NB4 (cell line): Measurements from ENCODE around the gene KLF16.
A peak's percentile ranks its signal among the peaks of the same experiment; 100 is the strongest.
"Not testable (repeated sequence)": the region's sequence is repeated elsewhere in the genome, so short reads cannot be mapped to it uniquely, and the experiment has no call there.

ENCODE experiments used
- DNase-seq: peaks from one replicate; pipeline ENCODE4 v3.0.0; 2010; ENCODE audit warnings: low read depth
- H3K4me3 ChIP-seq: one replicate; pipeline ENCODE4 v1.5.1; 2011; ENCODE audit warnings: mild to moderate bottlenecking, low read depth, low read length, moderate library complexity
- CTCF ChIP-seq: IDR thresholded peaks from one replicate; pipeline ENCODE4 v1.5.1; 2012; ENCODE audit warnings: low read depth, low read length
- MAX ChIP-seq: IDR thresholded peaks from 2 replicates; pipeline ENCODE4 v1.6.1; 2011; ENCODE audit warnings: low read depth, low read length
- MYC ChIP-seq: IDR thresholded peaks from 2 replicates; pipeline ENCODE4 v1.6.1; 2011; ENCODE audit warnings: low read depth, low read length
- POLR2A ChIP-seq: IDR thresholded peaks from 2 replicates; pipeline ENCODE4 v1.6.1; 2011; ENCODE audit warnings: mild to moderate bottlenecking; ENCODE audit not compliant: insufficient read length; ENCODE audit errors: extremely low read depth

KLF16 gene

GRCh38 chr19:1875646-1876495 lies 12.5 kb upstream of the KLF16 start:
- DNase-seq: peak; percentile 90
- H3K4me3 ChIP-seq: peak overlapping the region; percentile 81
- peak; percentile 81 for TF ChIP-seq MYC
- peak; percentile 64 for TF ChIP-seq POLR2A
- TF ChIP-seq MAX: peak; percentile 93
- no peak for TF ChIP-seq CTCF

- not testable (repeated sequence) for DNase-seq
Measured at GRCh38 chr19:1875265-1875645, 11.9 kb upstream of the KLF16 start.

GRCh38 chr19:1874554-1875185 lies 11.3 kb upstream of the KLF16 start:
- H3K4me3 ChIP-seq: peak overlapping the region; percentile 81
- peak; percentile 44 for DNase-seq
- TF ChIP-seq MAX: no peak
- TF ChIP-seq MYC: no peak
- no peak for TF ChIP-seq CTCF
- TF ChIP-seq POLR2A: no peak

More at GRCh38 chr19:1875265-1875645, 11.9 kb upstream of the KLF16 start:
- peak overlapping the region; percentile 81 for H3K4me3 ChIP-seq

GRCh38 chr19:1873524-1874473 lies 10.4 kb upstream of the KLF16 start:
- no peak for TF ChIP-seq POLR2A
- TF ChIP-seq MAX: no peak
- no peak for TF ChIP-seq MYC
- no peak for TF ChIP-seq CTCF
- DNase-seq: no peak
- peak overlapping the region; percentile 81 for H3K4me3 ChIP-seq

- no peak for TF ChIP-seq POLR2A
- no peak for TF ChIP-seq CTCF
- TF ChIP-seq MYC: no peak
- no peak for TF ChIP-seq MAX
- no peak for DNase-seq
- H3K4me3 ChIP-seq: no peak overlapping the region
Measured at GRCh38 chr19:1872807-1873523, 9.6 kb upstream of the KLF16 start.
